Caco-2 (cell line): ENCODE measurements around the gene EPB41L4A. TPM values are rescaled to one million over a fixed set of nuclear protein-coding genes. Genes with fewer than 3 reads are reported as not detected.

Source experiments
- BruUV-seq: library from RNA; stranded (reverse); fragments of 400-500 nt; replicated peaks from 2 replicates; lab custom pipeline; 2021; lab: Mats Ljungman, UMichigan
- CTCF ChIA-PET: fragments of 300-600 bp; sonication (Branson Sonifier 250); formaldehyde crosslinking; loops from one replicate; lab custom pipeline; 2022; ENCODE audit warnings: antibody characterized with exemption; lab: Charles Lee
- POLR2A ChIA-PET: fragments of 300-600 bp; sonication (Branson Sonifier 250); formaldehyde crosslinking; loops from one replicate; lab custom pipeline; 2022; ENCODE audit warnings: antibody characterized with exemption; lab: Charles Lee
- DNase-seq, 2 experiments: peaks; one replicate each; pipeline versions ENCODE4 v3.0.0 to v3.0.0-alpha.2; 2020 to 2022
- H3K27me3 ChIP-seq: replicated peaks from 2 replicates; pipeline ENCODE4 v1.6.0; 2011; ENCODE audit warnings: low read length; ENCODE audit not compliant: control insufficient read depth, insufficient read depth
- H3K36me3 ChIP-seq: 2 replicates; pipeline ENCODE4 v1.5.1; 2011; ENCODE audit warnings: low read length; ENCODE audit not compliant: control insufficient read depth, insufficient read depth
- H3K4me1 ChIP-seq: fragments of 250-450 bp; sonication (Bioruptor Pico); 2 replicates; pipeline ENCODE4 v1.5.1; 2020; ENCODE audit warnings: mild to moderate bottlenecking
- H3K4me3 ChIP-seq: 2 replicates; pipeline ENCODE4 v1.5.1; 2011; ENCODE audit warnings: low read depth, mild to moderate bottlenecking, control low read depth, low read length
- H3K9me3 ChIP-seq: fragments of 250-450 bp; sonication (Bioruptor Pico); 2 replicates; pipeline ENCODE4 v1.5.1; 2020; ENCODE audit warnings: mild to moderate bottlenecking, moderate library complexity
- H3K27ac Mint-ChIP-seq: one replicate; pipeline ENCODE4 v1.8.0; 2022; ENCODE audit warnings: mixed read lengths; ENCODE audit not compliant: unreplicated experiment
- H3K27me3 Mint-ChIP-seq: one replicate; pipeline ENCODE4 v1.8.0; 2022; ENCODE audit warnings: mixed read lengths; ENCODE audit not compliant: insufficient read depth, unreplicated experiment
- H3K36me3 Mint-ChIP-seq: one replicate; pipeline ENCODE4 v1.8.0; 2022; ENCODE audit warnings: mild to moderate bottlenecking, mixed read lengths; ENCODE audit not compliant: insufficient read depth, unreplicated experiment
- H3K4me1 Mint-ChIP-seq: one replicate; pipeline ENCODE4 v1.8.0; 2022; ENCODE audit warnings: low read depth, mixed read lengths; ENCODE audit not compliant: unreplicated experiment
- H3K4me3 Mint-ChIP-seq: one replicate; pipeline ENCODE4 v1.8.0; 2022; ENCODE audit warnings: mild to moderate bottlenecking, moderate library complexity, mixed read lengths; ENCODE audit not compliant: unreplicated experiment
- H3K9me3 Mint-ChIP-seq: one replicate; pipeline ENCODE4 v1.8.0; 2022; ENCODE audit warnings: mixed read lengths; ENCODE audit not compliant: unreplicated experiment
- intact Hi-C: fragments of 100-400 bp; cut with micrococcal nuclease; formaldehyde crosslinking; loops from one replicate; pipeline ENCODE4 v1.10.0; 2022; ENCODE audit not compliant: unreplicated experiment
- total RNA-seq: library from RNA; stranded (reverse); gene quantifications from 2 replicates; pipeline ENCODE4 v1.2.3, GENCODE V29; 2022
- TF ChIP-seq, protein P1 (sequence below), 2 experiments: fragments of 200-600 bp in 1 of 2; IDR thresholded peaks; 1 replicate in 1 of 2; 2 replicates in 1 of 2; pipeline versions ENCODE4 v1.5.1 to v1.8.0; 2011 to 2022; ENCODE audit warnings: antibody characterized with exemption in 1 of 2, control low read depth in 1 of 2, inconsistent platforms in 1 of 2, low read depth in 1 of 2, low read length in 1 of 2, mild to moderate bottlenecking in 1 of 2, moderate library complexity in 1 of 2; ENCODE audit not compliant: insufficient read depth in 1 of 2, severe bottlenecking in 1 of 2, unreplicated experiment in 1 of 2

Gene EPB41L4A
- total RNA-seq, 1 experiment from 2014 or later = 1.4 TPM

DNA sequence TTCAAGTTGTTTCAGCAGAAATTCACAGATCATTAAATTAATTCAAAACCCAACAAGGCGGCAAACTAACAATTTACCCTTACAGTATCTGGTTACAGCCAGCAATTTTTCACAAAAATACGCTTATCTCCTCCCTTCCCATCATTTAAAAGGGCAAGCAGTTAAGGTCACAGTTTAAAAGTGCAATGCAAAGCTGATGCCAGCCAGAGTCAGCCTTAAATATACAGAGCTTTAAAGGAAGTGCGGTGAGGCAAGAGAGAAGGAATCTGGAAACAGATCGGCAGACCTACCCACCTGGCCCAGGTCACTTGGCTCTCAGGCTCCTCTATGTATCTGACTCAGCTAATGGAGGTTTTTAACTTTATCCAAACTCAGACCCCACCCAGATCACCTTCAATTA lies 31.0 kb downstream of the EPB41L4A start:
- POLR2A ChIA-PET = no interaction called here
- Mint-ChIP-seq H3K27ac (no peak overlapping the region), H3K27me3 (peaks cover 25% of the 10 kb centered on the region), H3K36me3 (no peaks in the 10 kb centered on the region), H3K4me3 (no peak overlapping the region), H3K9me3 (no peaks in the 10 kb centered on the region), H3K4me1 (no peaks in the 10 kb centered on the region)
- Histone ChIP-seq H3K9me3 (no peaks in the 10 kb centered on the region), H3K4me3 (no peak overlapping the region), H3K36me3 (no peaks in the 10 kb centered on the region), H3K4me1 (no peaks in the 10 kb centered on the region), H3K27me3 (no peaks in the 10 kb centered on the region)
- TF ChIP-seq, protein P1, sequence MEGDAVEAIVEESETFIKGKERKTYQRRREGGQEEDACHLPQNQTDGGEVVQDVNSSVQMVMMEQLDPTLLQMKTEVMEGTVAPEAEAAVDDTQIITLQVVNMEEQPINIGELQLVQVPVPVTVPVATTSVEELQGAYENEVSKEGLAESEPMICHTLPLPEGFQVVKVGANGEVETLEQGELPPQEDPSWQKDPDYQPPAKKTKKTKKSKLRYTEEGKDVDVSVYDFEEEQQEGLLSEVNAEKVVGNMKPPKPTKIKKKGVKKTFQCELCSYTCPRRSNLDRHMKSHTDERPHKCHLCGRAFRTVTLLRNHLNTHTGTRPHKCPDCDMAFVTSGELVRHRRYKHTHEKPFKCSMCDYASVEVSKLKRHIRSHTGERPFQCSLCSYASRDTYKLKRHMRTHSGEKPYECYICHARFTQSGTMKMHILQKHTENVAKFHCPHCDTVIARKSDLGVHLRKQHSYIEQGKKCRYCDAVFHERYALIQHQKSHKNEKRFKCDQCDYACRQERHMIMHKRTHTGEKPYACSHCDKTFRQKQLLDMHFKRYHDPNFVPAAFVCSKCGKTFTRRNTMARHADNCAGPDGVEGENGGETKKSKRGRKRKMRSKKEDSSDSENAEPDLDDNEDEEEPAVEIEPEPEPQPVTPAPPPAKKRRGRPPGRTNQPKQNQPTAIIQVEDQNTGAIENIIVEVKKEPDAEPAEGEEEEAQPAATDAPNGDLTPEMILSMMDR (IDR thresholded peaks at IDR 0.05; ENCODE audit: insufficient read depth in 1 of 2, low read depth in 1 of 2, low read length in 1 of 2, severe bottlenecking in 1 of 2, unreplicated experiment in 1 of 2) = no peak
- CTCF ChIA-PET = interaction anchor here (1.1 kb wide), 1 partner anchor 32 kb away, joined by 4 read pairs; no protein-coding TSS in a partner anchor
- no TSS peak for BruUV-seq
- intact Hi-C loops = no loop called here
- no peak for DNase-seq

DNA sequence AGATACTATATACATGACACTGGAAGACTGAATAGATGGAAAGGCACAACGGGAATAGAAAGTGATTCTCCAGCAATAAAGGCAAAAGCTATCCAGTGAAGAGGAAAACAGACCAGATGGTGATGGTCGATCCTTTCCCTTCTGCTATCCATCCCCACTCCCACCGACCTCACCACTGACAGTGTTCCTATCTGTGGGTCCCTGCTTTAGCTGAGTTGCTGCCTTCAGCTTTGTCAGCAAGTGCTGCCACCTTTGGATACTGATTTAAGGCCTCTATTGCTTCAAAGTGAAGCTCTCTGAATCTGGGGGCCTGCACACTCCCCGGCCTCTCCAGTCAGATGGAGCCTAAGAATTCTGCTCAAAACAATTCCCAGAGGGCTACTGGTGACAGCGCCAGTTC lies 32.3 kb downstream of the EPB41L4A start:
- Mint-ChIP-seq H3K27me3 (peaks cover 20% of the 10 kb centered on the region), H3K9me3 (no peaks in the 10 kb centered on the region), H3K27ac (no peak overlapping the region), H3K4me1 (no peaks in the 10 kb centered on the region), H3K36me3 (no peaks in the 10 kb centered on the region), H3K4me3 (no peak overlapping the region)
- no TSS peak for BruUV-seq
- Histone ChIP-seq H3K9me3 (no peaks in the 10 kb centered on the region), H3K36me3 (no peaks in the 10 kb centered on the region), H3K4me1 (no peaks in the 10 kb centered on the region), H3K4me3 (no peak overlapping the region), H3K27me3 (no peaks in the 10 kb centered on the region)
- POLR2A ChIA-PET = no interaction called here
- no peak for DNase-seq
- CTCF ChIA-PET = interaction anchor here (1.4 kb wide), 1 partner anchor 34 kb away, joined by 5 read pairs; no protein-coding TSS in a partner anchor
- TF ChIP-seq, protein P1 (IDR thresholded peaks at IDR 0.05; ENCODE audit: insufficient read depth in 1 of 2, low read depth in 1 of 2, low read length in 1 of 2, severe bottlenecking in 1 of 2, unreplicated experiment in 1 of 2) = no peak
- intact Hi-C loops = no loop called here

DNA sequence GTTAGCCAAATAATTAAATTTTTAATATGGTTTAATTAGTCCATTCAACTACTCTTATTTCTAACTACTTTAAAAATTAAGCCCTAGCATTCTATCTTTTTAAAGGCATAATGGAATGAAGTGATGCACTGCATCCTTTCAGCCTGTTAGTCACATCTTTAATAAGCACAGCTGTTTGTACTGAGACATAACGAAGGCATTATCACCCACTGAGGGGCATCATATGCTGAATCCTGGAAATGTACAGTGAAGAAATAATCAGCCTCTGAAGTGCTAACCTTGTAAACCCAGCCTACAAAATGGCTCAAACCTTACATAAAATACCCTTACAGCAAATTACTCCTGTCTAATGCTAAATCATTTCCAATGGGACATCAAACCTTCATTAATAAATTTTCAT lies 33.1 kb downstream of the EPB41L4A start:
- no peak for DNase-seq
- CTCF ChIA-PET = interaction anchor here (1.4 kb wide), 1 partner anchor 34 kb away, joined by 5 read pairs; no protein-coding TSS in a partner anchor
- Mint-ChIP-seq H3K9me3 (no peaks in the 10 kb centered on the region), H3K27me3 (peaks cover 16% of the 10 kb centered on the region), H3K27ac (no peak overlapping the region), H3K4me3 (no peak overlapping the region), H3K36me3 (no peaks in the 10 kb centered on the region), H3K4me1 (no peaks in the 10 kb centered on the region)
- POLR2A ChIA-PET = no interaction called here
- Histone ChIP-seq H3K27me3 (no peaks in the 10 kb centered on the region), H3K9me3 (no peaks in the 10 kb centered on the region), H3K36me3 (no peaks in the 10 kb centered on the region), H3K4me1 (no peaks in the 10 kb centered on the region), H3K4me3 (no peak overlapping the region)
- no TSS peak for BruUV-seq
- intact Hi-C loops = no loop called here
- TF ChIP-seq, protein P1 (IDR thresholded peaks at IDR 0.05; ENCODE audit: insufficient read depth in 1 of 2, low read depth in 1 of 2, low read length in 1 of 2, severe bottlenecking in 1 of 2, unreplicated experiment in 1 of 2) = no peak
